Stimulated activated CD8-positive, alpha-beta memory T cell treated with anti-CD3 and anti-CD28 coated beads, Interleukin-4, amount 100 ng/mL, for 4 hours (primary cell): Measurements from ENCODE around the gene MRPL34.

Source experiments
- DNase-seq, 2 donors: peaks; one replicate each; pipeline ENCODE4 v3.0.0-alpha.2; 2020; ENCODE audit warnings: low read depth in 2 of 2, low spot score in 1 of 2

Gene MRPL34

GRCh38 chr19:17340302-17340870 is 34.7 kb downstream of the MRPL34 start:
- DNase-seq = no peak

- DNase-seq = no peak
These were observed 35.2 kb downstream of the MRPL34 start for GRCh38 chr19:17340871-17341357.

GRCh38 chr19:17341386-17341785 is 35.7 kb downstream of the MRPL34 start:
- DNase-seq = no peak

- no peak for DNase-seq
These were observed 36.2 kb downstream of the MRPL34 start for GRCh38 chr19:17341845-17342244.

GRCh38 chr19:17346109-17346671 is 40.5 kb downstream of the MRPL34 start:
- DNase-seq = peak; percentile 46 to 65

- no peak for DNase-seq
These were observed 41.7 kb downstream of the MRPL34 start for GRCh38 chr19:17347361-17347760.

- no peak for DNase-seq
These were observed 42.2 kb downstream of the MRPL34 start for GRCh38 chr19:17347877-17348276.

- DNase-seq = no peak
These were observed 43.0 kb downstream of the MRPL34 start for GRCh38 chr19:17348700-17349099.

GRCh38 chr19:17351815-17352435 is 46.3 kb downstream of the MRPL34 start:
- DNase-seq = no peak

- DNase-seq = no peak
These were observed 47.1 kb downstream of the MRPL34 start for GRCh38 chr19:17352608-17353280.

- DNase-seq = no peak
These were observed 47.7 kb downstream of the MRPL34 start for GRCh38 chr19:17353386-17353785.
